CD4-positive, alpha-beta memory T cell (primary cell): Measurements from ENCODE around the gene SIDT1. TPM values are rescaled to one million over a fixed set of nuclear protein-coding genes. Genes with fewer than 3 reads are reported as not detected.

Experiments used
- CTCF ChIA-PET: fragments of 350-600 bp; sonication (Branson Sonifier 250); formaldehyde crosslinking; loops from one replicate; lab custom pipeline; 2021; ENCODE audit warnings: inconsistent platforms; ENCODE audit not compliant: partially characterized antibody; lab: Charles Lee
- POLR2A ChIA-PET: fragments of 350-600 bp; sonication (Branson Sonifier 250); formaldehyde crosslinking; loops from one replicate; lab custom pipeline; 2021; ENCODE audit not compliant: partially characterized antibody; lab: Charles Lee
- DNase-seq, 5 donors: peaks; one replicate each; pipeline versions ENCODE4 v3.0.0 to v3.0.0-alpha.2; 2020 to 2022; ENCODE audit warnings: mixed read lengths in 1 of 5
- H3K27ac ChIP-seq: one replicate; pipeline ENCODE4 v1.7.0; 2013; ENCODE audit warnings: low read depth, low read length
- H3K27me3 ChIP-seq: 2 replicates; pipeline ENCODE4 v1.7.0; 2013; ENCODE audit warnings: mild to moderate bottlenecking, low read length, moderate library complexity; ENCODE audit not compliant: insufficient read depth
- H3K36me3 ChIP-seq: 2 replicates; pipeline ENCODE4 v1.7.0; 2013; ENCODE audit warnings: mild to moderate bottlenecking, low read length, moderate library complexity; ENCODE audit not compliant: insufficient read depth
- H3K4me1 ChIP-seq: 2 replicates; pipeline ENCODE4 v1.7.0; 2013; ENCODE audit warnings: mild to moderate bottlenecking, low read length, moderate library complexity; ENCODE audit not compliant: insufficient read depth
- H3K4me3 ChIP-seq, 2 donors: one replicate each; pipeline ENCODE4 v1.7.0; 2013; ENCODE audit warnings: low read length in 2 of 2, mild to moderate bottlenecking in 1 of 2
- H3K9me3 ChIP-seq, 2 donors: one replicate each; pipeline ENCODE4 v1.7.0; 2013; ENCODE audit warnings: low read length in 2 of 2, control low read depth in 1 of 2; ENCODE audit not compliant: control insufficient read depth in 1 of 2
- H3K27ac Mint-ChIP-seq, 7 donors: one replicate each; pipeline ENCODE4 v1.8.0; 2020 to 2021; ENCODE audit warnings: mixed read lengths in 7 of 7, mild to moderate bottlenecking in 6 of 7, inconsistent platforms in 3 of 7, moderate library complexity in 3 of 7
- H3K27me3 Mint-ChIP-seq, 2 donors: one replicate each; pipeline ENCODE4 v1.8.0; 2020 to 2021; ENCODE audit warnings: mixed read lengths in 2 of 2
- H3K36me3 Mint-ChIP-seq, 2 donors: one replicate each; pipeline ENCODE4 v1.8.0; 2020 to 2021; ENCODE audit warnings: mixed read lengths in 2 of 2, inconsistent platforms in 1 of 2, mild to moderate bottlenecking in 1 of 2
- H3K4me1 Mint-ChIP-seq, 4 donors: one replicate each; pipeline ENCODE4 v1.8.0; 2020 to 2021; ENCODE audit warnings: mixed read lengths in 4 of 4, mild to moderate bottlenecking in 1 of 4
- H3K4me3 Mint-ChIP-seq, 8 donors: one replicate each; pipeline ENCODE4 v1.8.0; 2020 to 2021; ENCODE audit warnings: mixed read lengths in 8 of 8, mild to moderate bottlenecking in 7 of 8, moderate library complexity in 6 of 8, inconsistent platforms in 3 of 8
- H3K9me3 Mint-ChIP-seq, 8 donors: one replicate each; pipeline ENCODE4 v1.8.0; 2020 to 2021; ENCODE audit warnings: mixed read lengths in 8 of 8, mild to moderate bottlenecking in 5 of 8, inconsistent platforms in 3 of 8, moderate library complexity in 1 of 8
- intact Hi-C: fragments of 100-400 bp; cut with micrococcal nuclease; formaldehyde crosslinking; loops from one replicate; pipeline ENCODE4 v1.15.1; 2023
- polyA plus RNA-seq, 2 donors: library from polyadenylated mRNA; unstranded; fragments of 300-500 nt; fragmentation: Illumina TruSeq; gene quantifications; one replicate each; pipeline ENCODE4 v1.2.3, GENCODE V29; 2021
- total RNA-seq, 2 experiments: library from RNA; stranded (reverse); gene quantifications; one replicate each; pipeline ENCODE4 v1.2.3, GENCODE V29; 2021

Gene SIDT1
- total and polyA plus RNA-seq, 4 experiments from 2014 or later: 12.1 to 56.1 (median 39.2) TPM

- POLR2A ChIA-PET: interaction anchor here (0.9 to 1.7 kb wide), 3 partner anchors 19 to 39 kb away, joined by 3 to 4 read pairs (median 3); no protein-coding TSS in a partner anchor
- Mint-ChIP-seq H3K4me1 (peaks cover 31 to 63% (median 38%) of the 10 kb centered on the region in 4 donors), H3K27ac (peak overlapping the region in 3 of 7 donors; percentile 2 to 77 (median 25)), H3K4me3 (no peak overlapping the region), H3K27me3 (no peaks in the 10 kb centered on the region), H3K36me3 (peaks cover 13 to 26% of the 10 kb centered on the region in 2 donors), H3K9me3 (peaks cover 0 to 3% (median 0%) of the 10 kb centered on the region in 8 donors)
- intact Hi-C loops: loop anchor here (1.0 to 10.0 kb wide), 2 partner anchors 58 to 268 kb away; no protein-coding TSS in a partner anchor
- H3K4me1 ChIP-seq: peaks cover 15% of the 10 kb centered on the region
- no peaks in the 10 kb centered on the region for H3K27me3 ChIP-seq
- no peaks in the 10 kb centered on the region for H3K36me3 ChIP-seq
- no peaks in the 10 kb centered on the region for H3K9me3 ChIP-seq
- DNase-seq: peak; percentile 19 to 40 (median 27)
- no peak overlapping the region for H3K4me3 ChIP-seq
- no peak overlapping the region for H3K27ac ChIP-seq
- CTCF ChIA-PET: interaction anchor here (1.0 to 8.6 kb wide), 7 partner anchors 7 to 60 kb away, joined by 3 to 64 read pairs (median 13); partner anchors contain the start of gene SPICE1
These were observed 20.5 kb downstream of the SIDT1 start for GRCh38 chr3:113552851-113553250.

- Histone ChIP-seq H3K4me1 (peaks cover 16% of the 10 kb centered on the region), H3K27me3 (no peaks in the 10 kb centered on the region), H3K4me3 (no peak overlapping the region), H3K36me3 (no peaks in the 10 kb centered on the region), H3K9me3 (no peaks in the 10 kb centered on the region), H3K27ac (no peak overlapping the region)
- Mint-ChIP-seq H3K27ac (peak overlapping the region in 1 of 7 donors; percentile 79), H3K36me3 (peaks cover 9 to 17% of the 10 kb centered on the region in 2 donors), H3K27me3 (no peaks in the 10 kb centered on the region), H3K4me3 (no peak overlapping the region), H3K4me1 (peaks cover 34 to 59% (median 35%) of the 10 kb centered on the region in 4 donors), H3K9me3 (peaks cover 0 to 2% (median 0%) of the 10 kb centered on the region in 8 donors)
- intact Hi-C loops: loop anchor here (10.0 kb wide), 1 partner anchor 270 kb away; no protein-coding TSS in a partner anchor
- ChIA-PET POLR2A (no interaction called here), CTCF (interaction anchor here (0.8 to 8.6 kb wide), 8 partner anchors 12 to 62 kb away, joined by 3 to 64 read pairs (median 6); no protein-coding TSS in a partner anchor)
- DNase-seq: no peak
These were observed 22.8 kb downstream of the SIDT1 start for GRCh38 chr3:113555138-113555537.

- no peak overlapping the region for H3K4me3 ChIP-seq
- H3K27ac ChIP-seq: no peak overlapping the region
- H3K4me1 Mint-ChIP-seq: peaks cover 40 to 65% (median 42%) of the 10 kb centered on the region in 4 donors
- H3K36me3 Mint-ChIP-seq: peaks cover 9 to 17% of the 10 kb centered on the region in 2 donors
- H3K9me3 ChIP-seq: no peaks in the 10 kb centered on the region
- no peaks in the 10 kb centered on the region for H3K36me3 ChIP-seq
- no peaks in the 10 kb centered on the region for H3K27me3 Mint-ChIP-seq
- H3K4me1 ChIP-seq: peaks cover 29% of the 10 kb centered on the region
- peak overlapping the region in 1 of 7 donors; percentile 43 for H3K27ac Mint-ChIP-seq
- no peak for DNase-seq
- no peak overlapping the region for H3K4me3 Mint-ChIP-seq
- ChIA-PET POLR2A (interaction anchor here (1.4 to 1.5 kb wide), 2 partner anchors 21 to 41 kb away, joined by 3 to 6 read pairs; partner anchors contain the start of gene SPICE1), CTCF (interaction anchor here (0.9 to 8.6 kb wide), 10 partner anchors 14 to 188 kb away, joined by 3 to 64 read pairs (median 5); partner anchors contain the start of gene SPICE1)
- intact Hi-C loops: loop anchor here (10.0 kb wide), 1 partner anchor 272 kb away; no protein-coding TSS in a partner anchor
- H3K9me3 Mint-ChIP-seq: peaks cover 0 to 2% (median 0%) of the 10 kb centered on the region in 8 donors
- no peaks in the 10 kb centered on the region for H3K27me3 ChIP-seq
These were observed 24.1 kb downstream of the SIDT1 start for GRCh38 chr3:113556316-113556945.

- H3K27ac Mint-ChIP-seq: peak overlapping the region in 1 of 7 donors; percentile 16
- peaks cover 43 to 66% (median 46%) of the 10 kb centered on the region in 4 donors for H3K4me1 Mint-ChIP-seq
- intact Hi-C loops: loop anchor here (10.0 kb wide), 1 partner anchor 272 kb away; no protein-coding TSS in a partner anchor
- no peaks in the 10 kb centered on the region for H3K9me3 ChIP-seq
- ChIA-PET CTCF (interaction anchor here (1.1 to 8.6 kb wide), 6 partner anchors 14 to 64 kb away, joined by 4 to 64 read pairs (median 12); partner anchors contain the start of gene SPICE1), POLR2A (interaction anchor here (1.4 to 1.5 kb wide), 2 partner anchors 21 to 42 kb away, joined by 3 to 6 read pairs; partner anchors contain the start of gene SPICE1)
- no peaks in the 10 kb centered on the region for H3K27me3 ChIP-seq
- H3K4me3 ChIP-seq: no peak overlapping the region
- H3K36me3 ChIP-seq: no peaks in the 10 kb centered on the region
- peaks cover 34% of the 10 kb centered on the region for H3K4me1 ChIP-seq
- no peak for DNase-seq
- no peak overlapping the region for H3K4me3 Mint-ChIP-seq
- peaks cover 9 to 17% of the 10 kb centered on the region in 2 donors for H3K36me3 Mint-ChIP-seq
- no peak overlapping the region for H3K27ac ChIP-seq
- H3K9me3 Mint-ChIP-seq: peaks cover 0 to 2% (median 0%) of the 10 kb centered on the region in 8 donors
- no peaks in the 10 kb centered on the region for H3K27me3 Mint-ChIP-seq
These were observed 24.6 kb downstream of the SIDT1 start for GRCh38 chr3:113556946-113557335.

GRCh38 chr3:113557374-113557773 lies 25.0 kb downstream of the SIDT1 start:
- Histone ChIP-seq H3K9me3 (no peaks in the 10 kb centered on the region), H3K27ac (no peak overlapping the region), H3K4me3 (no peak overlapping the region), H3K36me3 (no peaks in the 10 kb centered on the region), H3K27me3 (no peaks in the 10 kb centered on the region), H3K4me1 (peaks cover 38% of the 10 kb centered on the region)
- ChIA-PET CTCF (interaction anchor here (2.6 to 8.6 kb wide), 3 partner anchors 20 to 64 kb away, joined by 16 to 64 read pairs (median 43); no protein-coding TSS in a partner anchor), POLR2A (interaction anchor here (1.4 kb wide), 1 partner anchor 20 kb away, joined by 3 read pairs; no protein-coding TSS in a partner anchor)
- intact Hi-C loops: loop anchor here (10.0 kb wide), 1 partner anchor 273 kb away; no protein-coding TSS in a partner anchor
- peak overlapping the region in 1 of 8 donors; percentile 7 for H3K4me3 Mint-ChIP-seq
- H3K27ac Mint-ChIP-seq: peak overlapping the region in 4 of 7 donors; percentile 16 to 79 (median 58)
- H3K36me3 Mint-ChIP-seq: peaks cover 9 to 17% of the 10 kb centered on the region in 2 donors
- peaks cover 0 to 2% (median 0%) of the 10 kb centered on the region in 8 donors for H3K9me3 Mint-ChIP-seq
- no peak for DNase-seq
- no peaks in the 10 kb centered on the region for H3K27me3 Mint-ChIP-seq
- H3K4me1 Mint-ChIP-seq: peaks cover 42 to 68% (median 48%) of the 10 kb centered on the region in 4 donors

- Mint-ChIP-seq H3K4me3 (no peak overlapping the region), H3K9me3 (peaks cover 0 to 2% (median 0%) of the 10 kb centered on the region in 8 donors), H3K36me3 (peaks cover 8 to 28% of the 10 kb centered on the region in 2 donors), H3K4me1 (peaks cover 48 to 66% (median 52%) of the 10 kb centered on the region in 4 donors), H3K27ac (peak overlapping the region in 4 of 7 donors; percentile 7 to 57 (median 46)), H3K27me3 (no peaks in the 10 kb centered on the region)
- peaks cover 41% of the 10 kb centered on the region for H3K4me1 ChIP-seq
- POLR2A ChIA-PET: no interaction called here
- H3K36me3 ChIP-seq: no peaks in the 10 kb centered on the region
- H3K27ac ChIP-seq: no peak overlapping the region
- intact Hi-C loops: loop anchor here (10.0 kb wide), 1 partner anchor 274 kb away; no protein-coding TSS in a partner anchor
- no peaks in the 10 kb centered on the region for H3K27me3 ChIP-seq
- no peak overlapping the region for H3K4me3 ChIP-seq
- CTCF ChIA-PET: interaction anchor here (0.8 to 6.0 kb wide), 2 partner anchors 18 to 63 kb away, joined by 3 to 43 read pairs; no protein-coding TSS in a partner anchor
- no peak for DNase-seq
- H3K9me3 ChIP-seq: no peaks in the 10 kb centered on the region
These were observed 26.7 kb downstream of the SIDT1 start for GRCh38 chr3:113559009-113559408.
